Right lobe of liver (tissue), 6 donors: ENCODE data around the gene C1orf198. TPM values are rescaled to one million over a fixed set of nuclear protein-coding genes. Genes with fewer than 3 reads are reported as not detected.

ENCODE experiments used
- ATAC-seq, 4 donors: fragments of 200-7000 bp; cut with Tn5 transposase; one replicate each; pipeline ENCODE4 v1.9.1; 2020; ENCODE audit warnings: mild to moderate bottlenecking in 4 of 4, moderate library complexity in 4 of 4
- DNase-seq, 3 donors: peaks; one replicate each; pipeline ENCODE4 v3.0.0-alpha.2; 2020
- H3K27ac ChIP-seq, 3 donors: fragments of 200-600 bp; one replicate each; pipeline ENCODE4 v1.8.0; 2022
- H3K27me3 ChIP-seq, 2 donors: fragments of 200-600 bp; one replicate each; pipeline ENCODE4 v1.8.0; 2022
- H3K36me3 ChIP-seq, 4 donors: fragments of 200-600 bp; sonication (generic) in 1 of 4; one replicate each; pipeline versions ENCODE4 v1.5.1 to v1.8.0; 2017 to 2022; ENCODE audit warnings: control low read depth in 1 of 4
- H3K4me1 ChIP-seq, 4 donors: fragments of 200-600 bp; sonication (generic) in 1 of 4; one replicate each; pipeline versions ENCODE4 v1.5.1 to v1.8.0; 2017 to 2022; ENCODE audit warnings: control low read depth in 1 of 4
- H3K4me3 ChIP-seq, 3 donors: fragments of 200-600 bp; one replicate each; pipeline ENCODE4 v1.8.0; 2022
- H3K9me3 ChIP-seq, 4 donors: fragments of 200-600 bp; sonication (generic) in 1 of 4; one replicate each; pipeline versions ENCODE4 v1.5.1 to v1.8.0; 2017 to 2022; ENCODE audit warnings: control low read depth in 1 of 4
- CTCF ChIP-seq, 4 donors: fragments of 200-600 bp in 3 of 4; fragments of 450-650 bp in 1 of 4; IDR thresholded peaks; one replicate each; pipeline versions ENCODE4 v1.5.1 to v1.8.0; 2016 to 2022; ENCODE audit warnings: antibody characterized with exemption in 4 of 4, mild to moderate bottlenecking in 2 of 4
- POLR2A ChIP-seq: fragments of 450-650 bp; IDR thresholded peaks from one replicate; pipeline ENCODE4 v1.6.1; 2017; ENCODE audit warnings: antibody characterized with exemption, mild to moderate bottlenecking
- WGBS: methylation state at CpG from one replicate; pipeline ENCODE4 v1.1.6; 2018; ENCODE audit warnings: low coverage, low lambda C conversion rate; ENCODE audit not compliant: insufficient coverage; ENCODE audit errors: missing lambda C conversion rate; 5-methylcytosine and 5-hydroxymethylcytosine counted together
- intact Hi-C, 2 donors: fragments of 100-400 bp; cut with DNase I; formaldehyde crosslinking; loops; one replicate each; pipeline versions ENCODE4 v1.11.2 to v1.14.1; 2022
- total RNA-seq, 6 experiments: library from RNA; depleted of rRNA in 2 of 6; stranded (reverse); fragments of >200 nt in 2 of 6; fragmentation: NEBNext Ultra II Directional in 3 of 6; extraction: Animal tissue kit (Norgen Biotek cat#: 25700) in 3 of 6; gene quantifications; one replicate each; pipeline versions ENCODE4 v1.1.0 to v1.2.4, GENCODE V29; 2016 to 2023
- donor health status: DM: no; HTN: yes; CAD: no.
- donor health status: DM: no; HTN: no; CAD: no.
- donor health status: DM: no; HTN: no; CAD: no.
- donor health status: DM: no; HTN: yes; CAD: no.
- donor health status: DM: no; HTN: yes; CAD: no.

C1orf198 gene
- total RNA-seq, 6 experiments from 2014 or later: 4.2 to 33.7 (median 17.2) TPM

DNA sequence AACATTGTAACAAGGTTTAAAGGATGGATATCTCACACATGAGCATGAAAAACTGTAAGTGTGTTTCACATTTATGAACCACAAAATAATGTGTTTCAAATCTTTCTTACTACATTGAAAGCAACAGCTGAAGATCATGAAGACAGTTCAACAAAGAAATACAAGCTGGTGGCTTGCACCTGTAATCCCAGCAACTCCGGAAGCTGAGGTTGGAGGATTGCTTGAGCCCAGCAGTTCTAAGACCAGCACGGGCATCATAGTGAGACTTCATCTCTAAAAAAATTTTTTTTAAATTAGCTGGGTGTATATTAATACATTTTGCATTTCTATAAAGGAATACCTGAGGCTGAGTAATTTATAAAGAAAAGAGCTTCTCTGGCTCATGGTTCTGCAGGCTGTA lies 27.1 kb upstream of the C1orf198 start:
- H3K4me1 ChIP-seq: no peaks in the 10 kb centered on the region
- intact Hi-C loops: no loop called here
- 89% methylated on average over 1 of the region's 2 CpGs for WGBS
- H3K9me3 ChIP-seq: no peaks in the 10 kb centered on the region
- no peak for TF ChIP-seq CTCF (IDR thresholded peaks at IDR 0.05)
- TF ChIP-seq POLR2A: no peak
- H3K27ac ChIP-seq: no peak overlapping the region
- DNase-seq (no peak), ATAC-seq (no peak)
- H3K36me3 ChIP-seq: no peaks in the 10 kb centered on the region
- H3K4me3 ChIP-seq: no peak overlapping the region
- no peaks in the 10 kb centered on the region for H3K27me3 ChIP-seq

GRCh38 chr1:230894664-230895063 lies 26.3 kb upstream of the C1orf198 start:
- ATAC-seq (no peak), DNase-seq (no peak)
- H3K36me3 ChIP-seq: no peaks in the 10 kb centered on the region
- WGBS: 71% methylated on average over 5 of the region's 5 CpGs
- H3K9me3 ChIP-seq: no peaks in the 10 kb centered on the region
- H3K4me1 ChIP-seq: no peaks in the 10 kb centered on the region
- TF ChIP-seq CTCF (IDR thresholded peaks at IDR 0.05) (no peak), POLR2A (no peak)
- intact Hi-C loops: no loop called here
- H3K27ac ChIP-seq: no peak overlapping the region
- no peaks in the 10 kb centered on the region for H3K27me3 ChIP-seq
- no peak overlapping the region for H3K4me3 ChIP-seq

DNA sequence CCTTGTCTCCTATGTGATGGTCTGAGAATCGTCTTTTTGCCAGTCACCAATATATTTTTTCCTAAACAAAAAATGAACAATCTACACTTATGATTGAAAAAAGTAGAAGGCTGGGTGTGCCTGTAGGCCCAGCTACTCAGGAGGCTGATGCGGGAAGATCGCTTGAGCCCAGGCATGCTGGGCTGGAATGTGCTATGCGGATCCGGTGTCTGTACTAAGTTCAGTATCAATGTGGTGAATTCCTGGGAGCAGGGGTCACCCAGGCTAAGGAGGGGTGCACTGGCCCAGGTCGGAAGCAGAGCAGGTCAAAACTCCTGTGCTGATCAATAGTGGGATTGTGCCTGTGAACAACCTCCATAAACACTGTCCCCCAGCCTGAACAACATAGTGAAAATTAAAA lies 25.7 kb upstream of the C1orf198 start:
- WGBS: 74% methylated on average over 6 of the region's 6 CpGs
- Histone ChIP-seq H3K36me3 (no peaks in the 10 kb centered on the region), H3K9me3 (no peaks in the 10 kb centered on the region), H3K27me3 (no peaks in the 10 kb centered on the region), H3K4me1 (no peaks in the 10 kb centered on the region), H3K27ac (no peak overlapping the region), H3K4me3 (no peak overlapping the region)
- no peak for DNase-seq
- no peak for TF ChIP-seq POLR2A
- no peak for TF ChIP-seq CTCF (IDR thresholded peaks at IDR 0.05)
- ATAC-seq: no peak
- intact Hi-C loops: no loop called here

GRCh38 chr1:230892018-230892491 lies 23.7 kb upstream of the C1orf198 start:
- 87% methylated on average over 6 of the region's 6 CpGs for WGBS
- no peak for DNase-seq
- H3K27me3 ChIP-seq: no peaks in the 10 kb centered on the region
- H3K9me3 ChIP-seq: no peaks in the 10 kb centered on the region
- intact Hi-C loops: no loop called here
- H3K27ac ChIP-seq: no peak overlapping the region
- no peak overlapping the region for H3K4me3 ChIP-seq
- H3K4me1 ChIP-seq: no peaks in the 10 kb centered on the region
- no peak for ATAC-seq
- no peaks in the 10 kb centered on the region for H3K36me3 ChIP-seq
- TF ChIP-seq CTCF (IDR thresholded peaks at IDR 0.05): no peak
- no peak for TF ChIP-seq POLR2A

DNA sequence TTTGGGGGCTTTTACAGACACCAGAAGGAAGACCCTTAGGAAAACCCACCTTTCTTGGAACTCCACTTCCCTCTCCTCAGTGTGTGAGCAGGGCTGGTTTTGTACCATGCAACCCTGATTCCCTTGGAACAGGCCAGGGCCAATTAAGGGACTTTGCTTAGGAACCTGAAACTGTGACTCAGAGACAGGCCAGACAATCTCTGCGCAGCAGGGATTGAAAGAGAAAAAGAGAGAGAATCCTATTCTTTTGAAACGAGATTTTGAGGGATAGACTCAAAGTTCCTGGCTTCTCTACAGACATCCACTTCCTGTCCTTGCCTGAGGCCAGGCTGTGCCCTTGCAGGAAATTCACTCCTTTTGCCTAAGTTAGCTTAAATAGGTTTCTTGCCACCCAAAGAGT lies 23.1 kb upstream of the C1orf198 start:
- H3K27me3 ChIP-seq: no peaks in the 10 kb centered on the region
- DNase-seq (no peak), ATAC-seq (no peak)
- no peak overlapping the region for H3K27ac ChIP-seq
- TF ChIP-seq POLR2A (no peak), CTCF (IDR thresholded peaks at IDR 0.05) (no peak)
- no peaks in the 10 kb centered on the region for H3K9me3 ChIP-seq
- 40% methylated on average over 2 of the region's 2 CpGs for WGBS
- no peak overlapping the region for H3K4me3 ChIP-seq
- intact Hi-C loops: no loop called here
- H3K4me1 ChIP-seq: no peaks in the 10 kb centered on the region
- H3K36me3 ChIP-seq: no peaks in the 10 kb centered on the region
